Osteoblast (primary cell): ENCODE data around the gene NOC2L. TPM values are rescaled to one million over a fixed set of nuclear protein-coding genes. Genes with fewer than 3 reads are reported as not detected.

ENCODE experiments used
- DNase-seq: peaks from one replicate; pipeline ENCODE4 v3.0.0; 2011; ENCODE audit warnings: low spot score, mixed read lengths; ENCODE audit not compliant: insufficient read length; ENCODE audit errors: missing footprints
- H2AFZ ChIP-seq: 2 replicates; pipeline ENCODE4 v1.6.0; 2011; ENCODE audit warnings: mild to moderate bottlenecking, low read length
- H3K27ac ChIP-seq: 2 replicates; pipeline ENCODE4 v1.5.1; 2011; ENCODE audit warnings: mild to moderate bottlenecking, low read depth, low read length, moderate library complexity
- H3K27me3 ChIP-seq: 2 replicates; pipeline ENCODE4 v1.6.0; 2012; ENCODE audit warnings: mild to moderate bottlenecking, control low read depth, inconsistent platforms, low read length, moderate library complexity; ENCODE audit not compliant: insufficient read depth
- H3K36me3 ChIP-seq: 2 replicates; pipeline ENCODE4 v1.5.1; 2011; ENCODE audit warnings: mild to moderate bottlenecking, low read length, control low read depth, moderate library complexity; ENCODE audit not compliant: insufficient read depth
- H3K4me1 ChIP-seq: 2 replicates; pipeline ENCODE4 v1.5.1; 2011; ENCODE audit warnings: mild to moderate bottlenecking, low read length, control low read depth, moderate library complexity; ENCODE audit not compliant: insufficient read depth
- H3K4me2 ChIP-seq: 2 replicates; pipeline ENCODE4 v1.6.0; 2011; ENCODE audit warnings: mild to moderate bottlenecking, low read length; ENCODE audit not compliant: insufficient read depth
- H3K4me3 ChIP-seq: fragments of 200-600 bp; sonication (generic); 3 replicates; pipeline ENCODE4 v1.5.1; 2012; ENCODE audit warnings: mild to moderate bottlenecking, low read length, inconsistent platforms; ENCODE audit not compliant: insufficient read depth
- H3K79me2 ChIP-seq: 2 replicates; pipeline ENCODE4 v1.6.0; 2012; ENCODE audit warnings: mild to moderate bottlenecking, low read length, control low read depth, inconsistent platforms; ENCODE audit not compliant: insufficient read depth
- H3K9me3 ChIP-seq: 2 replicates; pipeline ENCODE4 v1.5.1; 2011; ENCODE audit warnings: low read depth, low read length, control low read depth
- H4K20me1 ChIP-seq: 2 replicates; pipeline ENCODE4 v1.6.0; 2012; ENCODE audit warnings: mild to moderate bottlenecking, low read length, control low read depth; ENCODE audit not compliant: insufficient read depth
- CTCF ChIP-seq: IDR thresholded peaks from 2 replicates; pipeline ENCODE4 v1.5.1; 2011; ENCODE audit warnings: mild to moderate bottlenecking, low read depth, low read length, moderate library complexity; ENCODE audit errors: extremely low read depth
- total RNA-seq: library from RNA; depleted of rRNA; stranded (reverse); fragments of >200 nt; gene quantifications from 2 replicates; pipeline ENCODE4 v1.2.3, GENCODE V29; 2012

The NOC2L gene
- total RNA-seq, 1 donor, result 47.8 TPM

DNA sequence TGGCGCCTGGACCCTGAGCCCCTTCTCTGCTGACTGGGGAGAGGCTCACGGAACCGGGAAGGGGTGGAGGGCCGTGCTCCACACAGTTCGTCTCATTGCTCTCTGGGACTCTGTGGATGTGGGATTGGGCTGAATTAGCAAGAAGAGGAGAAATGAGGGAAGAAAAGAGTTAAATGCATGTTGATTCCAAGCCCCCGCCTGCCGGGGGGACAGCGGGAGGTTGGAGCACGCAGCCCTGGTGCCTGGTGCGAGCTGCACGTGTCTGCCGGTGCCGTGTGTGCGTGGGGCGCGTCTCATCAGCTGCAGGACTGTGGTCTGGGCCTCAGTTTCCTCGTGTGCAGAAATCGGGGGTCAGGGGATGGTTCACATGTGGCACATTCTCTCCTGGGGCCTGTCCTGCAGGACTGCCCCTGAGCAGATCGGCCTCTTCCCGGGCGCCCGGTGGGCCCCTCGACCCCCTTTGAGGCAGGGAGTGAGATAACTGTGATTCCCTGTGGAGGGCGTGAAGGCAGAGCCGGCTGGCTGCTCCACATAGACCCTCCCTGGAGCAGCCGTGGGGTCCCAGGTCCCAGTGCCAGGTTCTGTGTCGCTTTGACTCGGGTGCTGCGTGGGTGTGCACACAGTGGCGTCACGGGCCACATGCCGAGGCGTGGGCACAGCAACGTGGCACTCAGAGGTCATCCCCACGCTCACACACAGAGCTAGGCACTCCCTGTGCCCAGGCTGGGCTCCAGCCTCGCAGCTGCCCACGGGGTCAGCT is 23.9 kb downstream of the NOC2L start:
- H3K9me3 ChIP-seq, result no peaks in the 10 kb centered on the region
- no peak for DNase-seq
- no peaks in the 10 kb centered on the region for H3K27me3 ChIP-seq
- no peak overlapping the region for H3K27ac ChIP-seq
- no peaks in the 10 kb centered on the region for H3K79me2 ChIP-seq
- peaks cover 11% of the 10 kb centered on the region for H4K20me1 ChIP-seq
- peaks cover 17% of the 10 kb centered on the region for H3K4me1 ChIP-seq
- H3K4me3 ChIP-seq, result no peak overlapping the region
- peaks cover 3% of the 10 kb centered on the region for H3K36me3 ChIP-seq
- H2AFZ ChIP-seq, result no peak overlapping the region
- no peak for TF ChIP-seq CTCF
- no peak overlapping the region for H3K4me2 ChIP-seq

DNA sequence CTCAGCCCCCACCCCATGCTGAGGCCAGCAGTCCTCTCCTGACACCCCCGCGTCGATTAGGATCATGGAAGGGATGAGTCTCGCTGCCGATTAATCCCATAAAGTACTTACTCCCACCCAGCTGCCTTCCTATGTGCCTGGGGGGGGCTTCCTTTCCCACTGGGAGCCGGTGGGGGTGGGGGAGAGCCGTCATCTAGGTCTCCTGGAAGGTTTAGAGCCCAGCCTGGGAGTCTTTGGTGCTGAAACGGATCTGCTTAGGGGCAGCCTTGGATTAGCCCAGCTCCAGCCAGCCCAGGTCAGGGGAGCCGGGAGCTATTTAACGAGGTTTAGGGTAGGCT is 25.5 kb downstream of the NOC2L start:
- H3K4me3 ChIP-seq, result no peak overlapping the region
- no peak overlapping the region for H3K27ac ChIP-seq
- TF ChIP-seq CTCF, result no peak
- no peak overlapping the region for H3K4me2 ChIP-seq
- no peak for DNase-seq
- no peaks in the 10 kb centered on the region for H3K27me3 ChIP-seq
- H2AFZ ChIP-seq, result no peak overlapping the region
- H3K4me1 ChIP-seq, result peaks cover 6% of the 10 kb centered on the region
- H3K79me2 ChIP-seq, result no peaks in the 10 kb centered on the region
- no peaks in the 10 kb centered on the region for H3K9me3 ChIP-seq
- peaks cover 3% of the 10 kb centered on the region for H3K36me3 ChIP-seq
- peaks cover 20% of the 10 kb centered on the region for H4K20me1 ChIP-seq

DNA sequence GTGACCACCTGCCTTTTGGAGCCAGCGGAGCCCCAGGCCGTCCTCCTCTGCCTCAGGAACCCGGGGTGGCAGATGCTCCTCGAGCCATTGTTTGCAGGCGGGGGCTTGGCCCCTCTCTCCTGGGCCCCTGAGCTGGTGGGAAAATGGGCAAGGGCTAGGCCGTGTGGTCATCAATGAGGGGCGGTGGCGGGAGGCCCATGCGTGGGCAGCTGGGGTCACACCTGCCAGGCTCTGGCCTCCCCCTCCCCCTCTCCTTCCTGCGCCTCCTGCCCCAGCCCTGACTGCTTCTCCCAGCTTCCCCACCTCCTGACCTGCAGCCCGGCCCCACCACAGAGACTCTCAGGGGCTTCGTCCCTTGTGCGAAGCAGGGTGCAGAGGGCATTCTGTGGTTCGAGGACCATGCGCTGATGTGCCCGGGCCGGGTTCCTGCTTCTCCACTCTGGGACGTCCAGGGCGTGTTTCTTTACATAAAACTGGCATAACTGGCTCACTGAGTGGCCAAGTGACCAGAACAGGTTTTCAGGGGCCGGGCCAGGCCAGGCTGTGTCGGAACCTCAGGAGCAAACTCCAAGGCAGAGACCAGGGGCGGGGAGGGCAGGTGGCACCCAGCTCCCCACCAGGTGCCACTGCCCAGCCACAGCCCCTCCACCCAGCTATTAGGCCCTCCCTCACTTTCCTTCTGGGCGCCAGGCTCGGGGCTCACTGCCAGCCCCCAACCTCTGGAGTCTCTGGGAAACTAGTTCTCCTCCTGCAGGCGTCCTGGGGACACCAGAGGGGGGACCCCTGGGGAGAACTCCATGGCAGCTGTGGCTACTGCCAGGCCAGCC is 26.1 kb downstream of the NOC2L start:
- Histone ChIP-seq H3K27ac (no peak overlapping the region), H3K4me1 (peaks cover under 1% of the 10 kb centered on the region), H3K27me3 (no peaks in the 10 kb centered on the region), H4K20me1 (peaks cover 24% of the 10 kb centered on the region), H3K36me3 (peaks cover 3% of the 10 kb centered on the region), H2AFZ (no peak overlapping the region), H3K4me3 (no peak overlapping the region), H3K79me2 (no peaks in the 10 kb centered on the region), H3K9me3 (no peaks in the 10 kb centered on the region), H3K4me2 (no peak overlapping the region)
- DNase-seq, result no peak
- no peak for TF ChIP-seq CTCF

DNA sequence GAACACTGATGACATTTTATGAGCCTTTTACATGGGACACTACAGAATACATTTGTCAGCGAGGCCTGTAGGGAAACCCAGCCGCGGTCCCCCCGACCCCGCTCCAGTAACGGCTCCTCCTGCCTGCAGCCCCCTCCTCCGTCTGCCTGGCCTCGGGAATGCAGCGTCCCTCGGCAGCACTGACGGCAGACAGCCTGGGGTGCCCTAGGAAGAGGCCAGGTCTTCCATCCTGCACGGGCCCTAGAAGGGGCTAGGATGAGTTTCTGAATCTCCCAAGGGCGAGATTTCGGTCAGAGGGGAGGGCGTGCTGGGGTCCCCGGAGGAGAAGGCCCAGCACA is 26.9 kb downstream of the NOC2L start:
- Histone ChIP-seq H3K4me3 (no peak overlapping the region), H3K79me2 (no peaks in the 10 kb centered on the region), H3K27me3 (no peaks in the 10 kb centered on the region), H2AFZ (no peak overlapping the region), H3K36me3 (peaks cover 3% of the 10 kb centered on the region), H3K27ac (no peak overlapping the region), H4K20me1 (peaks cover 31% of the 10 kb centered on the region), H3K4me2 (no peak overlapping the region), H3K9me3 (no peaks in the 10 kb centered on the region), H3K4me1 (no peaks in the 10 kb centered on the region)
- TF ChIP-seq CTCF, result no peak
- DNase-seq, result no peak
